MM.1S (cell line): ENCODE data around the gene APOA4.

Experiments used
- DNase-seq: peaks from one replicate; pipeline ENCODE4 v3.0.0-alpha.2; 2015
- H2AFZ ChIP-seq: fragments of 300-600 bp; sonication (generic); 2 replicates; pipeline ENCODE4 v1.6.0; 2016; ENCODE audit warnings: antibody characterized with exemption, low read length
- H3F3A ChIP-seq: fragments of 300-600 bp; sonication (generic); 2 replicates; pipeline ENCODE4 v1.6.1; 2016; ENCODE audit warnings: mild to moderate bottlenecking, antibody characterized with exemption, low read length, moderate library complexity, mixed read lengths; ENCODE audit not compliant: insufficient read depth
- H3K27ac ChIP-seq: fragments of 300-600 bp; sonication (generic); 2 replicates; pipeline ENCODE4 v1.5.1; 2016; ENCODE audit warnings: mild to moderate bottlenecking, low read length
- H3K27me3 ChIP-seq: fragments of 300-600 bp; sonication (generic); replicated peaks from 2 replicates; pipeline ENCODE4 v1.6.0; 2016; ENCODE audit warnings: low read length; ENCODE audit not compliant: insufficient read depth
- H3K36me3 ChIP-seq: fragments of 300-600 bp; sonication (generic); replicated peaks from 2 replicates; pipeline ENCODE4 v1.6.1; 2016; ENCODE audit warnings: mild to moderate bottlenecking, low read length, mixed read lengths; ENCODE audit not compliant: insufficient read depth
- H3K4me1 ChIP-seq: fragments of 300-600 bp; sonication (generic); 2 replicates; pipeline ENCODE4 v1.6.1; 2016; ENCODE audit warnings: low read length, mixed read lengths
- H3K4me2 ChIP-seq: fragments of 300-600 bp; sonication (generic); 2 replicates; pipeline ENCODE4 v1.6.0; 2016; ENCODE audit warnings: low read depth, low read length
- H3K4me3 ChIP-seq: fragments of 300-600 bp; sonication (generic); 2 replicates; pipeline ENCODE4 v1.5.1; 2016; ENCODE audit warnings: low read length, mixed read lengths
- H3K79me2 ChIP-seq: fragments of 300-600 bp; sonication (generic); 2 replicates; pipeline ENCODE4 v1.6.1; 2016; ENCODE audit warnings: mixed run types, low read length, mixed read lengths
- H3K9ac ChIP-seq: fragments of 300-600 bp; sonication (generic); 2 replicates; pipeline ENCODE4 v1.6.1; 2016; ENCODE audit warnings: low read length, mixed read lengths
- H3K9me2 ChIP-seq: fragments of 300-600 bp; sonication (generic); replicated peaks from 2 replicates; pipeline ENCODE4 v1.6.1; 2016; ENCODE audit warnings: mild to moderate bottlenecking, low read length, mixed read lengths; ENCODE audit not compliant: insufficient read depth
- H3K9me3 ChIP-seq: fragments of 300-600 bp; sonication (generic); replicated peaks from 2 replicates; pipeline ENCODE4 v1.6.1; 2016; ENCODE audit warnings: mild to moderate bottlenecking, low read length, mixed read lengths; ENCODE audit not compliant: insufficient read depth
- H4K20me1 ChIP-seq: fragments of 300-600 bp; sonication (generic); 2 replicates; pipeline ENCODE4 v1.6.1; 2016; ENCODE audit warnings: mild to moderate bottlenecking, low read length, moderate library complexity, mixed read lengths; ENCODE audit not compliant: insufficient read depth
- EZH2 ChIP-seq: fragments of 300-600 bp; sonication (generic); optimal IDR thresholded peaks from 2 replicates; pipeline ENCODE3; 2017; ENCODE audit warnings: low read depth, mild to moderate bottlenecking, antibody characterized with exemption, low read length, mixed read lengths
- EZH2phosphoT487 ChIP-seq: fragments of 300-600 bp; sonication (generic); IDR thresholded peaks from 2 replicates; pipeline ENCODE4 v1.6.1; 2018; ENCODE audit warnings: antibody characterized with exemption, low read length
- TF ChIP-seq, protein P1 (sequence below): fragments of 300-600 bp; sonication (generic); IDR thresholded peaks from 2 replicates; pipeline ENCODE4 v1.5.1; 2016; ENCODE audit warnings: antibody characterized with exemption, low read length, mixed read lengths

APOA4 gene

DNA sequence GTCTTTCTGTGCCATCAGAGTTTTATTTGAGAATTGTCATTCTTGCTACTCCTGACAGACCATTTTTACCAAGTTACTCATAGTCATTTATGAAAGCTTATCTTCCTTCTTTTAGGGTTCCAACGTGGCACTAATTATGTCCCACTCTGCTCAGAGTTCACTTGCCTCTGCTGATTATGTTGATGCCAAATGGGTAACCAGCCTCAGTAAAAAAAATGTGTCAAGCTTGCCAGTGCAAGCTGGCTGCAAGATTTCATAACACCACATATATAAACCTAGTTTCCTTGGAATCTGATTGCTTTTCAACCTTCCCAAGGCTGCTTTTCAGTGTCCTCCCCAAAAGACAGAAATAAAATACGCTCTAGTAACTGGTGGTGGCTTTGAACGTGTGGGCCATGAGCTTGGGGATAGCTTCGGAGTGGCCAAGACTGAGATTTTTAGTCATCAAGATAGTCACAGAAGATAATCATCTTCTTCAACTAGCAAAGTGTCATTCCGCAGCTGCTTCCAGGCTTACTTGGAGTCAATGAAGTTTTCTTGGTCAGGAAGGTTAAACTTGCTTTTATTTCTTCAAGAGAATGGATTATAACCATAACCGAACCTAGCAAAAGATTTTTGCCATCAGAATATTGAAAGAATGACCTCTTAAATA, 43.8 kb upstream of the APOA4 start:
- H3K9me2 ChIP-seq = no peaks in the 10 kb centered on the region
- H3F3A ChIP-seq = no peaks in the 10 kb centered on the region
- no peak overlapping the region for H3K9ac ChIP-seq
- H3K4me3 ChIP-seq = no peak overlapping the region
- no peak for DNase-seq
- no peaks in the 10 kb centered on the region for H3K79me2 ChIP-seq
- no peak overlapping the region for H3K4me2 ChIP-seq
- no peaks in the 10 kb centered on the region for H3K9me3 ChIP-seq
- H3K27me3 ChIP-seq = no peaks in the 10 kb centered on the region
- no peak overlapping the region for H2AFZ ChIP-seq
- no peaks in the 10 kb centered on the region for H4K20me1 ChIP-seq
- H3K36me3 ChIP-seq = 0 out of 2 replicates have a peak, but pooled peaks cover 9% of the 10 kb centered on the region
- no peak overlapping the region for H3K27ac ChIP-seq
- no peaks in the 10 kb centered on the region for H3K4me1 ChIP-seq
- TF ChIP-seq EZH2phosphoT487 = no peak

- Histone ChIP-seq H3K4me1 (no peaks in the 10 kb centered on the region), H3K79me2 (no peaks in the 10 kb centered on the region), H4K20me1 (no peaks in the 10 kb centered on the region), H3K9me2 (no peaks in the 10 kb centered on the region), H3K9me3 (no peaks in the 10 kb centered on the region), H2AFZ (no peak overlapping the region), H3K27ac (no peak overlapping the region), H3K4me3 (no peak overlapping the region), H3F3A (no peaks in the 10 kb centered on the region), H3K4me2 (no peak overlapping the region), H3K27me3 (no peaks in the 10 kb centered on the region), H3K9ac (no peak overlapping the region), H3K36me3 (0 out of 2 replicates have a peak, but pooled peaks cover 9% of the 10 kb centered on the region)
- TF ChIP-seq EZH2 (no peak), EZH2phosphoT487 (no peak)
- TF ChIP-seq, protein P1, sequence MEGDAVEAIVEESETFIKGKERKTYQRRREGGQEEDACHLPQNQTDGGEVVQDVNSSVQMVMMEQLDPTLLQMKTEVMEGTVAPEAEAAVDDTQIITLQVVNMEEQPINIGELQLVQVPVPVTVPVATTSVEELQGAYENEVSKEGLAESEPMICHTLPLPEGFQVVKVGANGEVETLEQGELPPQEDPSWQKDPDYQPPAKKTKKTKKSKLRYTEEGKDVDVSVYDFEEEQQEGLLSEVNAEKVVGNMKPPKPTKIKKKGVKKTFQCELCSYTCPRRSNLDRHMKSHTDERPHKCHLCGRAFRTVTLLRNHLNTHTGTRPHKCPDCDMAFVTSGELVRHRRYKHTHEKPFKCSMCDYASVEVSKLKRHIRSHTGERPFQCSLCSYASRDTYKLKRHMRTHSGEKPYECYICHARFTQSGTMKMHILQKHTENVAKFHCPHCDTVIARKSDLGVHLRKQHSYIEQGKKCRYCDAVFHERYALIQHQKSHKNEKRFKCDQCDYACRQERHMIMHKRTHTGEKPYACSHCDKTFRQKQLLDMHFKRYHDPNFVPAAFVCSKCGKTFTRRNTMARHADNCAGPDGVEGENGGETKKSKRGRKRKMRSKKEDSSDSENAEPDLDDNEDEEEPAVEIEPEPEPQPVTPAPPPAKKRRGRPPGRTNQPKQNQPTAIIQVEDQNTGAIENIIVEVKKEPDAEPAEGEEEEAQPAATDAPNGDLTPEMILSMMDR = no peak
- no peak for DNase-seq
Observed at GRCh38 chr11:116865696-116866095, 42.6 kb upstream of the APOA4 start.

DNA sequence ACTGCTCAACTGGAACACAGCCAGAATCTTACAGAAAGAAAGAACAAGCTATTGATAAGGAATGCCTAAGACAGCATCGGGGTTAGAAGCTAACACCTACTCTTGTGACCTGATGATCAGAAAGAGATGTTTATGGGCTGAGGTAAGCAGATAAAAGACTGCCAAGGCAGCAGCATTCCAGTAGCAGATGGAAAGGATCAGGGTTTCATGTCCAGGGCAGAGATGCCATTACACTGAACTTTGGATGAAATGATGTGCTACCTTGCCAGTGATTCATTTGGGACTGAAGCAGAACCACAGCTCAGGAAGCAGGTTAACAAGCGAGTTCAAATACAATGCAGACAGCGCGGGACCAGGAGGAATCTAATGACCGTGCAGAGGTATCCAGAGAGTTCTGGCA, 41.4 kb upstream of the APOA4 start:
- Histone ChIP-seq H3F3A (no peaks in the 10 kb centered on the region), H3K4me2 (no peak overlapping the region), H3K27ac (no peak overlapping the region), H3K9ac (no peak overlapping the region), H2AFZ (no peak overlapping the region), H4K20me1 (no peaks in the 10 kb centered on the region), H3K9me3 (no peaks in the 10 kb centered on the region), H3K27me3 (no peaks in the 10 kb centered on the region), H3K79me2 (no peaks in the 10 kb centered on the region), H3K9me2 (no peaks in the 10 kb centered on the region), H3K4me1 (no peaks in the 10 kb centered on the region), H3K36me3 (0 out of 2 replicates have a peak, but pooled peaks cover 9% of the 10 kb centered on the region), H3K4me3 (no peak overlapping the region)
- TF ChIP-seq EZH2phosphoT487 = no peak
- TF ChIP-seq, protein P1 = no peak
- TF ChIP-seq EZH2 = no peak
- DNase-seq = no peak

- Histone ChIP-seq H3K9me3 (no peaks in the 10 kb centered on the region), H3K4me3 (no peak overlapping the region), H3K9me2 (no peaks in the 10 kb centered on the region), H3F3A (no peaks in the 10 kb centered on the region), H2AFZ (no peak overlapping the region), H3K9ac (no peak overlapping the region), H3K36me3 (0 out of 2 replicates have a peak, but pooled peaks cover 12% of the 10 kb centered on the region), H3K4me1 (no peaks in the 10 kb centered on the region), H4K20me1 (no peaks in the 10 kb centered on the region), H3K27me3 (no peaks in the 10 kb centered on the region), H3K27ac (no peak overlapping the region), H3K79me2 (no peaks in the 10 kb centered on the region), H3K4me2 (no peak overlapping the region)
- no peak for TF ChIP-seq EZH2phosphoT487
- TF ChIP-seq, protein P1 = no peak
- TF ChIP-seq EZH2 = no peak
- DNase-seq = no peak
Observed at GRCh38 chr11:116862951-116863350, 39.8 kb upstream of the APOA4 start.
